Activated CD4-positive, alpha-beta T cell treated with anti-CD3 and anti-CD28 coated beads, Interleukin-2, amount 50 U/mL, for 48 hours (primary cell): ENCODE data around the gene MTERF4.

ENCODE experiments used
- DNase-seq, 2 experiments: peaks; one replicate each; pipeline ENCODE4 v3.0.0-alpha.2; 2020

MTERF4 gene, protein sequence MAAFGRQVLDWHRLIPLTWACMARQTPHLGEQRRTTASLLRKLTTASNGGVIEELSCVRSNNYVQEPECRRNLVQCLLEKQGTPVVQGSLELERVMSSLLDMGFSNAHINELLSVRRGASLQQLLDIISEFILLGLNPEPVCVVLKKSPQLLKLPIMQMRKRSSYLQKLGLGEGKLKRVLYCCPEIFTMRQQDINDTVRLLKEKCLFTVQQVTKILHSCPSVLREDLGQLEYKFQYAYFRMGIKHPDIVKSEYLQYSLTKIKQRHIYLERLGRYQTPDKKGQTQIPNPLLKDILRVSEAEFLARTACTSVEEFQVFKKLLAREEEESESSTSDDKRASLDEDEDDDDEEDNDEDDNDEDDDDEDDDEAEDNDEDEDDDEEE

DNA sequence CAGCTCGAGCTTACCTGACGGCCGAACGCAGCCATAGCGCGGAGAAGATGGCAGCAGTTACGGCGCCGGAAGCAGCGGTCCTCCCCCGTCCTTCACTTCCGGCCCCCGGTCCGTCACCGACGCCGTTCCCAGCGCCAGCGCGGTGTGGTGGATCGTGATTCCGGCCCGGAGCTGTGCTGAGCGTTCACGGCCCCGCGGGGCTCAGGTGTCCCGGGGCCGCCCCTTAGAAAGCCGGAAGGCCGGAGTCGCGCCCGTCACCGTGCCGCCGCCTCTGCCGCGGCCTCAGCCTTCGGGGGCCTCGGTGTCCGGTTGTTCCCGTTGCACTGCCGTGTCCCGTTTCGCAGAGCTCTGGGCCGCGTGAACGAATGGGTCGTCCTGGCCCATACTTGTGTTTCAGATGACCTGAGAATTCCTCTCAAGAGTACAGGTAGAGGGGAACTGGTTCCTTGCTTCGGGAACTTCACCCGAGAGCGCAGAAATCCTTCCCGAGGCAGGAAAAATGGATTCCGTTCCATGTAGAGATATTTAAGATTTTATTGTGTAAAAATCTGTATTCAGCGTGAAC lies at the start of gene MTERF4:
Gene MTERF4, minus strand, starts transcription at position 49 of the 565 bp plus-strand sequence. Its CDS starts 14 bp downstream, at position 35.
- DNase-seq: peak; percentile 88 to 92

DNA sequence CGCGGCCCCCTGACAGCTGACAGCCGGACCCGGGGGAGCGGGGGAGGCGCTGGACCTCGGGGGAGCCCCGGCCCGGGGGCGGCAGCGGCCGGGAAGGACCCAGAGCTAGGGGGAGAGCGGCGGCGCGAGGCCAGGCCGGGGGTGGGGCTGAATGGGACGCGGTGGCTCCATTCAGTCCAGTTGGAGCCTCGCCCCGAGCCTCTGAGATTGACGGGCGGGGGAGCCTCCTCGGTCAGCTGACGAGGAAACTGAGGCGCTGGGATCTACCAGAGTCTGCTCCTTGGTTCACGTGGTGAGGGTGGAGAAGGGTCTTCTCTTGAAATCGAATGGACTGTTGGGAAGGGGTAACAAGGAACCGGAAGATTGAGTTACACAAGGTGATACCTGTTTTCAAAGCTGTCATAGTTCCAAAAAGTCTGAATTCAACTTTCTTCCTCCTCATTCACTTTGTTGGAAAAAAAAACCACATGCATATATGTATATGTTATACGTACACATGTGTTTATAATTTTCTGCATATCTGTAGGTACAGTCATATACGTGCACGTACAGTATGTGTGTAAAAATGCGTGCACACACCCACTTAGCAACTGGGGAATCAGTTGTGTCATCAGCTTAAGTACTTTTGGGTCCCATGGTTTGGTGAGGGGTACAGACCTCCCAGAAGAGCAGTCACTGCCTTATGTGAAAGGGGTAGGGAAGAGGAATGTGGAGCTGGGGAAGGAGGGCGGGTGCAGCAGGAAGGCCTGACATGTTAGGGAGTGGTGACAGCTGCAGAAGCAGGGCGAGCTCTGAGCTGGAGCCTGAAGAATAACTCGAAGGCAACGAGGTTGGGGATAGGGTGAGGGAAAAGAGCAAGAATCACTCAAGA lies 48.8 kb upstream of the MTERF4 start:
- DNase-seq: no peak

DNA sequence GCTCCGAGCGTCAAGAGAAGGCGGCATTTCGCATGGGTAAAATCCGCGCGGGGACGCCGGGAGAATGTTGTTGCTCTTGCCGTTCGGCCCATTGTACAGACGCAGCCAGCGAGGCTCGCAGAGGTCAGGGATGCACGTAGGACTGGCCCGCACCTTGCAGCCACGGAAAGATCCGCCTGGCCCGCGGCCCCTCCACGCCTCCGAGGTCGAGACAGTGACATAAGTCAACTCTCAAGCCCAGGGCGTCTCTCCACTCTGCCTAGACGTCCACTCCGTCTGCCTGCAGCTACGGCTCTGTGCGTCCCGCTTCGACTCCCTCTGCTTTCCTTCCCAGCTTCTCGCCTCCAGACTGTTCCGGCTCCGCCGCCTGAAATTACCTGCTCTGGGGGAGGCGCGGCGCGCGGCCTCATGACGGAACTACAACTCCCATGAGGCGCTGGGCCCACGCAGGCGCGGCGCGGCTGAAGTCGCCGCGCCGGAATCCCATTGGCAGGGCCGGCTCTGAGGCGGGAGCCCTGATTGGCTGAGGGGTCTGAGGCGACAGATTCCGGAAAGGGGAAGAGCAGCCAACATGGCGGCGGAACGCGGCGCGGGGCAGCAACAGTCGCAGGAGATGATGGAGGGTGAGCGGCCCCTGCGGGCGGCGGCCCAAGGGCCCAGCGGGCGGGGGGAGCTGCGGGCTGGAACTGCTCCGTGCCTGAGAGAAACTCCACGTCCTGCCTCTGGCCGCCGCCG lies 48.0 kb upstream of the MTERF4 start, which contains the start of gene PPP1R7:
Gene PPP1R7, plus strand, starts transcription at position 543 of the 735 bp plus-strand sequence. Its CDS starts 29 bp downstream, at position 572.
- peak; percentile 92 to 95 for DNase-seq

DNA sequence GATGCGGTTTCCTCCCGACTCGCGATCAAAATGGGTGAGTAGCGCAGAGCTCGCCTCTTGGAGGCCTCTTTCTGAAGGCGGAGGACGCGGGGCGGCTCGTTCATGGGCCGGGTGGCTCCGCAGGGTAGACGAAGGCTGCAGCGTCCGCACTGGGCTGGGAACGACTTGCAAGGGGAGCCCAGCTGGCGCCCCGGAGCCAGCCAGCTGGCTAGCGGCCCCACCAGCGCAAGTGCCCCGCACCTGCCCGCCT lies 47.5 kb upstream of the MTERF4 start:
- no peak for DNase-seq

DNA sequence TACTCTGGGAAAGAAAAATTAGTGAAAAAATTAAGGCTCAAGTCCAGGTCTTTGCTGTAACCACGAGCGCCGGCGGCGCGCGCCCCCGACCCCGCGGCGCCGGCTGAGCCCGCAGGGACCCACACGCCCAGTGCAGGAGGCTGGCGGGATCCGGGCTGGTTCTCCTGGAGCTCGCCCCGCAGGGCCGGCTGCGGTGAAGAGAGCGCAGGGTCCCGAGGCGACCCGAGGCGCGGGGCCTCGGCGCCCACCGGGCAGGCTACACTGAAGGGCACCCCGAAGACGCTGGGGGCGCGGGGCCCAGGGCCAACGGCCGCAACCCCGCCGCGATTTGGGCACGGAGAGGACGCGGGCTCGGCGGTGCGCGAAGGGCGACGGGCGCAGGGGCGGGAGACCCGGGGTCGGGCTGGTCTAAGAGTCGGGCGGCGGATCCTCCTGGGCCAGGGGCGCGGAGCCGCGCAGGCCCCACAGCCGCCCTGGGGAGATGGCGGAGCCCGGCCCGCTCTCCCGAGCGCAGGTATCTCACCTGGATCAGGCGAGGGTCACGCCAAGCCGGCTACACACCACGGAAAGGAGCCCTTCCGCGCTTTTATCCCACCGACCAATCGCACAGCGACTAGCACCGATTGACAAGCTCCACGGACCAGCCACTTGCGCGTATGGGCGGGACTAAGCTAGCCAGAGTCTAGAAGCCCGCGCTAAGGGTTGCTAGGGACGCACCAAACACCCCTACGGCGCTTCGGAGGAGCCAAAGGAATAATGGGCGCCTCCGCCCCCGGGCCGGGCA lies 47.0 kb upstream of the MTERF4 start, which contains the start of gene PASK:
Gene PASK, minus strand, starts transcription at position 582 of the 784 bp plus-strand sequence. CDS start 6,440 bp downstream, outside the sequence.
- peak; percentile 93 to 96 for DNase-seq

DNA sequence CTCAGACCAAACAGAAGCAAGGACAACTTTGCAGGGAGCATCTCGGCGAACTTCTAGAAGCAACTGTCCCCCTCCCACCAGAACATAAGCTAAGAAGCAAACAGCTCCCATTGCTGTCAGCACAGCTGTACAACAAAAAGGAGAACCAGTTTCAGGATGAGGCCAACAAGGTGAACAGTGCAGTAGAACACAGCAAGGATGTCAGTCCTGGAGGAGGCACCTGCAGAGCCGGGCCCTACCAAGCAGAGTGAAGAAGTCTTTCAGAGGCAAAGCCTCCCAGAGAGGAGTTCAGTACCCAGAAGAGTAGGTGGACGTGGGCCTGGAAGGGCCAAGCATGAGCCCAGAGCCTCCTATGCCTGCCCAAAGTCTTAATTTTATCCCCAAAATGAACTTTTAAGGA lies 46.2 kb upstream of the MTERF4 start:
- DNase-seq: no peak

DNA sequence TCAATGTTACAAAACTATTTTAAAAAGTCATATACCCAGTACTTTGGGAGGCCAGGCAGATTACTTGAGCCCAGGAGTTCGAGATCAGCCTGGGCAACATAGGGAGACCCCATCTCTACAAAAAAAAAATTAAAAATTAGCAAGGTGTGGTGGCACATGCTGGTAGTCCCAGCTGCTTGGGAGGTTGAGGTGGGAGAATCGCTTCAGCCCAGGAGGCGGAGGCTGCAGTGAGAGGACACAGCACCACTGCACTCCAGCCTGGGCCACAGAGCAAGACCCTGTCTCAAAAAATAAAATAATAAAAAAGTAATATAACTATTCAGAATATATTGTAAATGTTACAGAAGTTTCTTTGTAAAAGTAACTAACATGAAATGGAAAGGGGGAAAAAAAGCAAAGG lies 45.2 kb upstream of the MTERF4 start:
- DNase-seq: no peak

DNA sequence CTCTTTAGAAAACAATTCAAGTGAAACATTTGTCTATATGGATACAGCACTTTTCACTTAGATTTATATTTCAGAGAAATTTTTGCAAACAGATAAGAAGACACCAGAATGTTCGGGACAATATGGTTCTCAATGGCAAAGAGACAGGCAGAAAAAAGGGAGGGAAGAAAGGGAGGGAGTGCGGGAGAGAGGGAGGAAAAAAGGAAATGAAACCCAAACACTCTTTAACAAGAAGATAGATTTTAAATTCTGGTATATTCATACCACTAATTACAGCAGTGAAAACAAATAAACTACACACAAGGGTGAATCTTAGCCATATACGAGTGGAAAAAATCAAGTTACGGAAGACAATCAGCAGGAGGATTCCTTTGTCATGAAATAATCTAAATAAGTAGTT lies 44.2 kb upstream of the MTERF4 start:
- DNase-seq: no peak

DNA sequence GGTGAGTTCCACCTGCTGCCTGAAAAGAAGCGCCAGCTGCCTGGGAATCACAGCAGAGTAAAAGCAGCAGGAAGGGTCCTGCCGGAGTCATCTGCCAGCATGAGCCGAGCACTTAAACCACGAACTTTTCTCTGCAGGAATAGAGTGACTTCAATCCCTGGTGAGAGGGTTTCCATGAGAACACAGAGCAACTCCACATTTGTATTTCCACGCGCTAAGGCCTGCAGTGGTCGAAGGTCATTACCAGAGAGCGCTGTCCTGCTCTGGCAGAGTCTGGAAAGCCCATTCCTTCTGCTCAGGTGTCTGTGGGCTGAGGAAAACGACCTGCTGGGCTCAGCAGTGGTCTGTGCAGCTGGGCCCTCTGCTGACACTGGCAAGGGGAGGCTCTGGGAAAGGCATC lies 40.5 kb upstream of the MTERF4 start:
- no peak for DNase-seq

DNA sequence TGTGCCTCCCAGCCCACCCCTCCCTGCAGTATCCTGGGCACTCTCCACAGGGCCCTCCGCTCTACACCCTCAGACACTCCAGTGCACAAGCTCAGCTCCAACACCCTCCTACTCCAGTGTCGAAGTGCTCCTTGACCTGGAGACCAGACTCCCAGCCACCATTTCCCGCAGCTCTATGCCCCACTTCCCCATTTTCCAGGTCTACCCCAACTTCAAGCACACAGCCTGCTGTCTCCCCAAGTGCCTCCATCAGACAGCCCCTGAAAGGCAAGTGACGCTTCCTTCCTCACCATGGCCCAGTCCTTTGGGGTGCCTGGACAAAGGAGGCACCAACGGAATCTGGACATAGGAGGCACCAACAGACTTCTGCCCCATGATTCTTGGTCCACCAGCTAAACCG lies 40.0 kb upstream of the MTERF4 start:
- no peak for DNase-seq

DNA sequence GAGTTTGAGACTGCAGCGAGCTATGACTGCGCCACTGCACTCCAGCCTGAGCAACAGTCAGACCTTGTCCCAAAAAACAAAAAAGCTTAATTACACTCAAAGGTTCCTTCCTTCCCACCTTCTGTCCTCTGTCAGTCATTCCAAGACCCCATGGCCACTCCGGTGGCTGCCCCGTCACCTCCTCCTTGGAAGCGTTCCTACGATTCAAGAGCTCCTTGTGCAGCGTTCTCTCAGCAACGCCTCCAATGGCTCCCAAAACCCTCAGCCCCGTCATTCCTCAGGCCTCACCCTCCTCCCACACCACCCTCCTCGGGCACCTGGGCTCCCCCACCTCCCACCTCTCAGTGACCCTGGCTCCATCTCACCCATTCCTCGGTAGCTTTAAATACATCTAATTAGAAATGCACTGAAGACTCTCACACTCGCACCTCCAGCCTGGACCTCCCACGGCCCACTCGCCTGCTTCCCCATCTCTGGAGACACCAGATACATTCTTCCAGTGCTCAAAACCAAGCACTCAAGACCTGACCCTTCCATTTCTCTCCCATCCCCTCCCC lies 39.2 kb upstream of the MTERF4 start:
- DNase-seq: no peak

DNA sequence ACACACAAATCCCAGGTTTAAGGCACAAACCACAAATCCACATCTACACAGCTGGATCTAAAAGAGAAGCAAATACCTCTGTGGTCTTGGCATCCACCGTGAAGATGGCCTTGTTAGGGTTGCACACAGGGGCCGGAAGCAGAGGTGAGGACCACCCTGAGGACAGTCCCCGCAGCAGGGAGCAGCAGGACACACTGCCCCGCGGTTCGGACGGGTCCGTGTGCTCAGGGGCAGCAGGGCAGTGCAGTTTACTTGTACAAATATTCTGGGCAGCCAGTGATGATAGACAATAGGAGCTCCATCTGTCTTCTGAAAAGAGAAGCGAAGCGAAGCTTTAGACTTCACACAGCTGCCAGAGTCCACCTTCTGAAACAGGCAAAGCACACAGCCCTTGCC lies 38.4 kb upstream of the MTERF4 start:
- no peak for DNase-seq

DNA sequence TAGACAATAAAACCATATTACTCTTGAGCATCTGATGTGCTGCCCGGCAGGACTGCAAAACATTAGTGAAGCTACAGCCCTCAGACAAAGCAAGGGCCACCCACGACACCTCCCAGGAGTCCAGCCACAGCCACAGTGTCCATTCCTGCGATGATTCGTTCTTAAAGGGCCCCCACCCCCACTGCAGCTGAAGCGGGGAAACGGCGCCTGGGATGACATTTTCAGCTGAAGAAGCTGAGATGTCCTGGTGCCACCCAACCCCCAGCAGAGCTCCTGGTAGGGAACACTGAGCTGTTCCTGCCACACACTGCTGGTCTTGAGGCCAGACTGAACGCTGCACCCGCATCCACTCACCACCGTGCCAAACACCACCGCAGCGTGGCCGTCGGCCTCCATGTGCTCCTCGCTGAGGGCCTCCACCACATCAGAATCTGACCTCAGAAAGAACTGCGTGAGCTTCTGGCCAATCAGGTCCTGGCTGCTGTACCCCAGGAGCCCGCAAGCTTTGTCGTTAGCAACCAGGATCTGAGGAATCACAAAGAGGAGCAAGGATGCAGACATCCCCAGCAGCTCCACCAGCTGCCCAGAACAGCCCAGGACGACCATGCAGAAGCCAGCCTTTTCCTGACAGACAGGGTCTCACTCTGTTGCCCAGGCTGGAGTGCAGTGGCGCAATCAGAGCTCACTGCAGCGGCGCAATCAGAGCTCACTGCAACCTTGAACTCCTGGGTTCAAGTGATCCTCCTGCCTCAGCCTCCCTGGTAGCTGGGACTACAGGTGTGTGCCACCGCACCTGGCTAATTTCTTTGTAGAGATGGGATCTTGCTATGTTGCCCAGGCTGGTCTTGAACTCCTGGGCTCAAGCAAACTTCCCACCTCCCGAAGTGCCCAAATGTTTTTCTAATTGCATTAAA lies 37.7 kb upstream of the MTERF4 start:
- no peak for DNase-seq

DNA sequence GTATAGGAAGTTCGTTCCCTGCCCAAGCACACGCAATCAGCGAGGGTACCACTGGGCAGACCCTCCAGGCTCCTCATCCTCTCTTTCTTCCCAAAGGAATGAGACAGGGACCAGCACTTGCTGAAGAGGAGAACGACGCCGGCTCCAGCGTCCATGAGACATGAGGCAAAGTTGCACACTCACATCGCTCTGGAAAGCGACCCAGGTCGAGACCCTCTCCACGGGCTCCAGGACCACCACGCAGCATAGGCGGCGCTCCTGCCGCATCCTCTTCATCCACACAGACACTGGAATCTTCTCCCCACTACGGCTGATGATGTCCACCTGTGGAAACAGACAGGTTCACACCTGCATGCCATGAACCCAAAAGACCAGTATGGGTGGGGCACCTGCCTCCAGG lies 36.4 kb upstream of the MTERF4 start:
- no peak for DNase-seq

DNA sequence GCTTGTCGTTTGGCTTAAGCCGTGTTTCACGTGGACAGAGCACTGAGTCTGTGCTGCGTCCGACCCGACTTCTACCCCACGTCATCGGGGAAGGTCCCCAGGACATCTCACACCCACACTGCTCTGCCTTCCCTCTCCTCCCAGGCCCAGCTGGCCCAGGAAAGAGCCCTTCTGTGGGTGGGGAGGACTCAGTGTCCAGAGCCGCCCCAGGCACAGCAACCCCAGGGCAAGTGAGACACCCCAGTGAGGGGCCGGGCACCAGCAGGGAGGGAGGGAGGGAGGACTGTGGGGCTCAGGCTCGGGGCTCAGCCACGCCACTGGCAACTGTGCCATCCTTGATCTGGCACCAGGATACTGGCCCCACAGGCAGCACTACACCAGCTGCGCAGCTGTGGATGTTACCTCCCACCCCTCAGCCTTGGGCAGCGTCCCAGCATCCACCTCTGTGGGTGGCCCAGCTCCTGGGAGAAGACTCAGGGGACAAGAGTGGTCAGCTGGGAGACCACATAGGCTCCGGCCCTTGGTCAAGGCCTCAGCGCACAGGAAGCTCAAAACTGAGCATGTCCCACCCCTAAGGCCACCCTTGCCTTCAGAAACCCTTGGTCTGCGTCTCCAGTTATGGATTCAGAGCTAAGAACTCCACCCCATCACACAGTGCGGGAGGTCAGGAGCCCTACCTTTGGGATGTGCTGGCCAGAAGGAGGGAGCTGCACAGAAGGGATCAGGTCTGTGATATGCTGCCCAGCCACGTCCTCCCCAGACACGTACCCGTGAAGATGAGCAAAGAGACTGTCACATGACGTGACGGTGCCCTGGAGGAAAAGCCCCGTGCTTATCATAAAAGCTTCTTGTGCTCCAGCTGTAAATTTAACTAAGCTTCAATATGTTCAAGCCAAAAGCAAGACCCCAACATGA lies 35.4 kb upstream of the MTERF4 start:
- DNase-seq: no peak

DNA sequence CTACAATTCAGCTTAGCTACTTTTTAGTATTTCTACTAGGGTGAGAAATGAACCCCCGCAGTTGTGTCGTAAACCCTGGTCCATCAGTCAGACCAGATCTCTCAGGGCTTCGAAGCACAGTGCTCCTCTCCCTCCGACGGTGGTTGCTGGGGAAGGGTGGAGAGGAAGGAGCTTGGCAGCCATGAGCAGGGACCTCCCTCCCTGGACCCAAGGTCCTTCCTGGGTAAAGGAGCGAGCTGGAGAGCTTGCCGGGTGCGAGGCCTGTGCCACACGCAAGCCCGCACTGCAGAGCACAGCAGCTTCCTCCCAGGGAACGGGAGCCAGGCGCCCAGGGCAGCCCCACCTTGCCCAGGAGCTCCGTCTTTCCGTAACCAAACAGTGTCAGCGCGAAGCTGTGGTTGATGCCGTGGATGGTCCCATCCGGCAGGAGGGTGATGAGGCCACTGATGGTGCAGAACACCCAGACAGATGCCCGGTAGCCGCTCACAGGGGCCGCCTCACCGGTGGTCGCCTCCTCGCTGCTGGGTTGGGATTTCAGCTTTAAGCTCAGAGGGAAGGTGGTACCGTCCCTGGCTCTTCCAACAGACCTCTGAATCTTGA lies 34.7 kb upstream of the MTERF4 start:
- no peak for DNase-seq

DNA sequence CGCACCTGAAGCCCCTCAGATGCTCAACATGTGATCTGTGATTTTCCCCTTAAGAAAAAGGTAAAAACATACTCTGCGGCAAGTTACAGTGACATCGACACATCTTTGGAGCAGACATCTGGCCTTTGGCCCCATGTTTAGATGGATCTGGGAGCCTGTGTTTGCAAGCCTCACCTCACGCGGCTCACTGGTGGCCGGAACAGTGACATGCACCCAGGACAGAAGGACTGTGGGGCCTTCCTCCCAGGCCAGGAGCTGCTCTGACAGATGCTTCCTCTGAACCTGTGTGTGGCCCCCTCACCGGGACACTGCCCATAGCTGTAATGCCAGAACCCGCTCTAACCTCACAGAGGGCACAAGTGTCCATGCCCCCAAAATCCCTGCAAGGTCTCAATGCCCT lies 34.1 kb upstream of the MTERF4 start:
- no peak for DNase-seq

DNA sequence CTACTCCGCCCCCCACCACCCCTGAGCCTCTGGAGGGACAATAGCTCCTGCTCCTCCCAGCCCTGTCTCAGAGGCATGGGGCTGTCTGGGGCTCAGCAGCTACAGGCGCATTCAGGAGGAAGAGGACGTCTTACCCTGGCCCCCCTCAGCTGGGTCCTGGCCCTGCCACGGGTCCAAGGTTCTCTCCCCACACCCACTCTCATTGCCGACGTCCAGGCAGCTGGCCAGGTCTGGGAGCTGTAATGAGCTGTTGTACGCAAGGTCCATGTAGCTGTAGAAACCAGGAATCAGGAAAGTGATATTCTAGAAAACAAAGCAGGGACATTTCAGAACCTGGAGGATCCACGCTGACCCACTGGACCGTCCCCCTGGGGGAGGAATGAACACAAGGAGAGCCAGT lies 33.6 kb upstream of the MTERF4 start:
- DNase-seq: no peak

DNA sequence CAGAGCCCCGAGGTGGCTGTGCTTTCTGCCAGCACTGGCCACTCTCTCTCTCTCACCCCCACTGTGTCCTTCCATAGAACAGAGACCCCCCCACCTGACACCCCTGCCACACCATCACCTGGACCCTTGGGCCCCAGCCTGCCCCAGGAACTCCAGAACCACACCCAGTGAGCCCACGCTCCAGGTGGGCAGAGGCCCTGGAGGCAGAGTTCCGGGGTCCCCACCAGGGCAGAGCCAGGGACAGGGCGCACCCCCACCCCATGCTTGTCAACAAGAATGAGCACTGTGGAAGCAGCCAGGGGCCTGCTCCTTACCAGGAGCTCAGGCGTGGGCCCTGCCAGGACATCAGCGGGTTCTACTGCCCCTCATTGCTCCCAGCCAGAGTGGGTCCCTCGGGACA lies 32.6 kb upstream of the MTERF4 start:
- no peak for DNase-seq
